Measurements from ENCODE around the gene CUEDC2.

DNA sequence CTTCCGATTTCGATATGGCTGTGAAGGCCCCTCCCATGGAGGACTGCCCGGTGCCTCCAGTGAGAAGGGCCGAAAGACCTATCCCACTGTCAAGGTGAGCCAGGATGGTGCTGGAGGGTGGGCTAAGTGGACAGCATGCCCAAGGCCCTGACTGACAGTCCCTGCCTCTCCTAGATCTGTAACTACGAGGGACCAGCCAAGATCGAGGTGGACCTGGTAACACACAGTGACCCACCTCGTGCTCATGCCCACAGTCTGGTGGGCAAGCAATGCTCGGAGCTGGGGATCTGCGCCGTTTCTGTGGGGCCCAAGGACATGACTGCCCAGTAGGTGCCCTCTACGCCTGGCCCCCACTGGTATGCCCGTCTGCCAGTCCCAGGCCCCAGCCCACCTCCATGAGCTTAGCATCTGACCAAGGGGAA is 35.6 kb downstream of the CUEDC2 start:
- TF ChIP-seq POLR2A (IDR thresholded peaks at IDR 0.05; ENCODE audit: low read depth, low read length) (no peak), GATAD2B (conservative IDR thresholded peaks at IDR 0.05; ENCODE audit: low read depth) (no peak), EZH2 (IDR thresholded peaks at IDR 0.05; ENCODE audit: borderline replicate concordance, control insufficient read depth, low read depth, low read length) (no peak), BHLHE40 (IDR thresholded peaks at IDR 0.05; ENCODE audit: borderline replicate concordance in 1 of 2, low read depth in 2 of 2, low read length in 1 of 2) (no peak), BCL11A (IDR thresholded peaks at IDR 0.05; ENCODE audit: low read depth, low read length) (no peak), GABPA (IDR thresholded peaks at IDR 0.05; ENCODE audit: low read depth) (no peak), FOS (IDR thresholded peaks at IDR 0.05; ENCODE audit: borderline replicate concordance, extremely low read depth, insufficient read length) (no peak), MTA3 (IDR thresholded peaks at IDR 0.05; ENCODE audit: borderline replicate concordance, low read length) (no peak), RAD21 (IDR thresholded peaks at IDR 0.05; ENCODE audit: insufficient read depth, low read depth, low read length) (no peak), RBBP5 (conservative IDR thresholded peaks at IDR 0.05) (no peak)
- TF ChIP-seq, protein P1, sequence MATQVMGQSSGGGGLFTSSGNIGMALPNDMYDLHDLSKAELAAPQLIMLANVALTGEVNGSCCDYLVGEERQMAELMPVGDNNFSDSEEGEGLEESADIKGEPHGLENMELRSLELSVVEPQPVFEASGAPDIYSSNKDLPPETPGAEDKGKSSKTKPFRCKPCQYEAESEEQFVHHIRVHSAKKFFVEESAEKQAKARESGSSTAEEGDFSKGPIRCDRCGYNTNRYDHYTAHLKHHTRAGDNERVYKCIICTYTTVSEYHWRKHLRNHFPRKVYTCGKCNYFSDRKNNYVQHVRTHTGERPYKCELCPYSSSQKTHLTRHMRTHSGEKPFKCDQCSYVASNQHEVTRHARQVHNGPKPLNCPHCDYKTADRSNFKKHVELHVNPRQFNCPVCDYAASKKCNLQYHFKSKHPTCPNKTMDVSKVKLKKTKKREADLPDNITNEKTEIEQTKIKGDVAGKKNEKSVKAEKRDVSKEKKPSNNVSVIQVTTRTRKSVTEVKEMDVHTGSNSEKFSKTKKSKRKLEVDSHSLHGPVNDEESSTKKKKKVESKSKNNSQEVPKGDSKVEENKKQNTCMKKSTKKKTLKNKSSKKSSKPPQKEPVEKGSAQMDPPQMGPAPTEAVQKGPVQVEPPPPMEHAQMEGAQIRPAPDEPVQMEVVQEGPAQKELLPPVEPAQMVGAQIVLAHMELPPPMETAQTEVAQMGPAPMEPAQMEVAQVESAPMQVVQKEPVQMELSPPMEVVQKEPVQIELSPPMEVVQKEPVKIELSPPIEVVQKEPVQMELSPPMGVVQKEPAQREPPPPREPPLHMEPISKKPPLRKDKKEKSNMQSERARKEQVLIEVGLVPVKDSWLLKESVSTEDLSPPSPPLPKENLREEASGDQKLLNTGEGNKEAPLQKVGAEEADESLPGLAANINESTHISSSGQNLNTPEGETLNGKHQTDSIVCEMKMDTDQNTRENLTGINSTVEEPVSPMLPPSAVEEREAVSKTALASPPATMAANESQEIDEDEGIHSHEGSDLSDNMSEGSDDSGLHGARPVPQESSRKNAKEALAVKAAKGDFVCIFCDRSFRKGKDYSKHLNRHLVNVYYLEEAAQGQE (IDR thresholded peaks at IDR 0.05; ENCODE audit: low read depth, low read length): no peak
- TF ChIP-seq, protein P2, sequence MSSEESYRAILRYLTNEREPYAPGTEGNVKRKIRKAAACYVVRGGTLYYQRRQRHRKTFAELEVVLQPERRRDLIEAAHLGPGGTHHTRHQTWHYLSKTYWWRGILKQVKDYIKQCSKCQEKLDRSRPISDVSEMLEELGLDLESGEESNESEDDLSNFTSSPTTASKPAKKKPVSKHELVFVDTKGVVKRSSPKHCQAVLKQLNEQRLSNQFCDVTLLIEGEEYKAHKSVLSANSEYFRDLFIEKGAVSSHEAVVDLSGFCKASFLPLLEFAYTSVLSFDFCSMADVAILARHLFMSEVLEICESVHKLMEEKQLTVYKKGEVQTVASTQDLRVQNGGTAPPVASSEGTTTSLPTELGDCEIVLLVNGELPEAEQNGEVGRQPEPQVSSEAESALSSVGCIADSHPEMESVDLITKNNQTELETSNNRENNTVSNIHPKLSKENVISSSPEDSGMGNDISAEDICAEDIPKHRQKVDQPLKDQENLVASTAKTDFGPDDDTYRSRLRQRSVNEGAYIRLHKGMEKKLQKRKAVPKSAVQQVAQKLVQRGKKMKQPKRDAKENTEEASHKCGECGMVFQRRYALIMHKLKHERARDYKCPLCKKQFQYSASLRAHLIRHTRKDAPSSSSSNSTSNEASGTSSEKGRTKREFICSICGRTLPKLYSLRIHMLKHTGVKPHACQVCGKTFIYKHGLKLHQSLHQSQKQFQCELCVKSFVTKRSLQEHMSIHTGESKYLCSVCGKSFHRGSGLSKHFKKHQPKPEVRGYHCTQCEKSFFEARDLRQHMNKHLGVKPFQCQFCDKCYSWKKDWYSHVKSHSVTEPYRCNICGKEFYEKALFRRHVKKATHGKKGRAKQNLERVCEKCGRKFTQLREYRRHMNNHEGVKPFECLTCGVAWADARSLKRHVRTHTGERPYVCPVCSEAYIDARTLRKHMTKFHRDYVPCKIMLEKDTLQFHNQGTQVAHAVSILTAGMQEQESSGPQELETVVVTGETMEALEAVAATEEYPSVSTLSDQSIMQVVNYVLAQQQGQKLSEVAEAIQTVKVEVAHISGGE (CRISPR knock-in tag; IDR thresholded peaks at IDR 0.05): no peak
- TF ChIP-seq, protein P3, sequence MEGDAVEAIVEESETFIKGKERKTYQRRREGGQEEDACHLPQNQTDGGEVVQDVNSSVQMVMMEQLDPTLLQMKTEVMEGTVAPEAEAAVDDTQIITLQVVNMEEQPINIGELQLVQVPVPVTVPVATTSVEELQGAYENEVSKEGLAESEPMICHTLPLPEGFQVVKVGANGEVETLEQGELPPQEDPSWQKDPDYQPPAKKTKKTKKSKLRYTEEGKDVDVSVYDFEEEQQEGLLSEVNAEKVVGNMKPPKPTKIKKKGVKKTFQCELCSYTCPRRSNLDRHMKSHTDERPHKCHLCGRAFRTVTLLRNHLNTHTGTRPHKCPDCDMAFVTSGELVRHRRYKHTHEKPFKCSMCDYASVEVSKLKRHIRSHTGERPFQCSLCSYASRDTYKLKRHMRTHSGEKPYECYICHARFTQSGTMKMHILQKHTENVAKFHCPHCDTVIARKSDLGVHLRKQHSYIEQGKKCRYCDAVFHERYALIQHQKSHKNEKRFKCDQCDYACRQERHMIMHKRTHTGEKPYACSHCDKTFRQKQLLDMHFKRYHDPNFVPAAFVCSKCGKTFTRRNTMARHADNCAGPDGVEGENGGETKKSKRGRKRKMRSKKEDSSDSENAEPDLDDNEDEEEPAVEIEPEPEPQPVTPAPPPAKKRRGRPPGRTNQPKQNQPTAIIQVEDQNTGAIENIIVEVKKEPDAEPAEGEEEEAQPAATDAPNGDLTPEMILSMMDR (IDR thresholded peaks at IDR 0.05 in 2 of 3, conservative IDR thresholded peaks at IDR 0.05 in 1 of 3; ENCODE audit: control insufficient read depth in 2 of 3, extremely low read depth in 1 of 3, insufficient read depth in 1 of 3, low read depth in 3 of 3, low read length in 3 of 3): no peak
- TF ChIP-seq, protein P4, sequence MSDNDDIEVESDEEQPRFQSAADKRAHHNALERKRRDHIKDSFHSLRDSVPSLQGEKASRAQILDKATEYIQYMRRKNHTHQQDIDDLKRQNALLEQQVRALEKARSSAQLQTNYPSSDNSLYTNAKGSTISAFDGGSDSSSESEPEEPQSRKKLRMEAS (IDR thresholded peaks at IDR 0.05; ENCODE audit: low read depth, low read length): no peak
